H1 (cell line): ENCODE data around the gene RRP1. TPM values are rescaled to one million over a fixed set of nuclear protein-coding genes. Genes with fewer than 3 reads are reported as not detected.
A peak's percentile ranks its signal among the peaks of the same experiment; 100 is the strongest.

Experiments used
- CTCF ChIA-PET: fragments of 300-600 bp; sonication (Branson Sonifier 250); formaldehyde crosslinking; loops from one replicate; lab custom pipeline; 2021; ENCODE audit not compliant: partially characterized antibody; lab: Charles Lee
- POLR2A ChIA-PET: fragments of 300-600 bp; sonication (Branson Sonifier 250); formaldehyde crosslinking; loops from one replicate; lab custom pipeline; 2021; ENCODE audit warnings: inconsistent platforms; ENCODE audit not compliant: partially characterized antibody; lab: Charles Lee
- DNase-seq, 2 experiments: peaks; one replicate each; pipeline versions ENCODE4 v3.0.0 to v3.0.0-alpha.2; 2010 to 2022; ENCODE audit warnings: low spot score in 2 of 2, low read depth in 1 of 2, mixed read lengths in 1 of 2
- FAIRE-seq: peaks from 2 replicates; lab custom pipeline; 2011; peaks lifted over from hg19 to GRCh38; lab: Jason Lieb, UNC
- H2AFZ ChIP-seq: 2 replicates; pipeline ENCODE4 v1.8.1; 2012; ENCODE audit warnings: low read length, inconsistent platforms
- H2AK5ac ChIP-seq: 2 replicates; pipeline ENCODE4 v1.6.1; 2013; ENCODE audit warnings: low read depth, low read length
- H2BK120ac ChIP-seq: replicated peaks from 2 replicates; pipeline ENCODE3; 2013; ENCODE audit warnings: low read depth, low read length, inconsistent platforms
- H2BK12ac ChIP-seq: 2 replicates; pipeline ENCODE4 v1.6.1; 2013; ENCODE audit warnings: low read depth, low read length
- H2BK15ac ChIP-seq: 2 replicates; pipeline ENCODE4 v1.6.1; 2013; ENCODE audit warnings: low read length
- H2BK20ac ChIP-seq: 2 replicates; pipeline ENCODE4 v1.6.1; 2013; ENCODE audit warnings: low read length
- H2BK5ac ChIP-seq: 2 replicates; pipeline ENCODE4 v1.6.1; 2013; ENCODE audit warnings: low read depth, low read length
- H3K14ac ChIP-seq: 2 replicates; pipeline ENCODE4 v1.6.1; 2013; ENCODE audit warnings: inconsistent platforms; ENCODE audit not compliant: insufficient read length
- H3K18ac ChIP-seq: 2 replicates; pipeline ENCODE4 v1.6.1; 2013; ENCODE audit warnings: low read length; ENCODE audit errors: extremely low read depth
- H3K23ac ChIP-seq: 2 replicates; pipeline ENCODE4 v1.6.1; 2013; ENCODE audit warnings: inconsistent platforms; ENCODE audit not compliant: insufficient read length
- H3K23me2 ChIP-seq: 2 replicates; pipeline ENCODE4 v1.6.1; 2013; ENCODE audit warnings: low read depth, low read length
- H3K27ac ChIP-seq: 2 replicates; pipeline ENCODE4 v1.6.1; 2011; ENCODE audit warnings: low read depth, low read length, inconsistent platforms
- H3K27me3 ChIP-seq, 4 experiments: replicated peaks in 1 of 4; 1 replicate in 1 of 4; 2 replicates in 3 of 4; pipeline versions ENCODE4 v1.6.1 to v1.8.1; 2011 to 2013; ENCODE audit warnings: low read length in 3 of 4, mild to moderate bottlenecking in 3 of 4, inconsistent platforms in 2 of 4, mixed read lengths in 2 of 4, moderate library complexity in 1 of 4; ENCODE audit not compliant: control insufficient read depth in 3 of 4, insufficient read depth in 3 of 4; ENCODE audit errors: extremely low read depth in 1 of 4
- H3K36me3 ChIP-seq, 4 experiments: 2 replicates each; pipeline versions ENCODE4 v1.6.1 to v1.8.1; 2011 to 2013; ENCODE audit warnings: mild to moderate bottlenecking in 4 of 4, low read length in 3 of 4, moderate library complexity in 2 of 4, control low read depth in 1 of 4, inconsistent platforms in 1 of 4; ENCODE audit not compliant: insufficient read depth in 4 of 4, control insufficient read depth in 2 of 4
- H3K4ac ChIP-seq: replicated peaks from 2 replicates; pipeline ENCODE3; 2013; ENCODE audit warnings: low read length, low read depth, mixed read lengths, inconsistent platforms; ENCODE audit not compliant: insufficient read length
- H3K4me1 ChIP-seq, 4 experiments: replicated peaks in 1 of 4; 1 replicate in 1 of 4; 2 replicates in 3 of 4; pipeline versions ENCODE4 v1.6.1 to v1.8.1; 2011 to 2013; ENCODE audit warnings: low read length in 3 of 4, inconsistent platforms in 2 of 4, mixed read lengths in 1 of 4; ENCODE audit not compliant: insufficient read depth in 4 of 4, control insufficient read depth in 3 of 4
- H3K4me2 ChIP-seq, 2 experiments: 2 replicates each; pipeline versions ENCODE4 v1.6.1 to v1.8.1; 2011 to 2013; ENCODE audit warnings: low read depth in 2 of 2, low read length in 2 of 2, control low read depth in 1 of 2, inconsistent platforms in 1 of 2, mild to moderate bottlenecking in 1 of 2; ENCODE audit not compliant: insufficient read depth in 1 of 2
- H3K4me3 ChIP-seq, 4 experiments: fragments of 200-600, 300-600 bp in 1 of 4; sonication (generic), shearing (Covaris generic), sonication (Bioruptor Twin) in 1 of 4; 2 replicates each; pipeline versions ENCODE4 v1.5.1 to v1.8.1; 2011 to 2016; ENCODE audit warnings: low read length in 4 of 4, low read depth in 3 of 4, control low read depth in 2 of 4, inconsistent platforms in 2 of 4, mild to moderate bottlenecking in 2 of 4, mixed read lengths in 1 of 4, moderate library complexity in 1 of 4; ENCODE audit not compliant: insufficient read depth in 2 of 4; ENCODE audit errors: extremely low read depth in 1 of 4
- H3K56ac ChIP-seq: replicated peaks from 2 replicates; pipeline ENCODE3; 2013; ENCODE audit warnings: low read depth, mild to moderate bottlenecking, mixed read lengths, low read length, inconsistent platforms; ENCODE audit not compliant: insufficient read length
- H3K79me1 ChIP-seq: 2 replicates; pipeline ENCODE4 v1.6.1; 2013; ENCODE audit warnings: low read depth, low read length, control low read depth
- H3K79me2 ChIP-seq, 2 experiments: 2 replicates each; pipeline versions ENCODE4 v1.6.1 to v1.8.1; 2012 to 2013; ENCODE audit warnings: low read length in 2 of 2, mild to moderate bottlenecking in 2 of 2, inconsistent platforms in 1 of 2; ENCODE audit not compliant: insufficient read depth in 2 of 2, control insufficient read depth in 1 of 2
- H3K9ac ChIP-seq, 4 experiments: replicated peaks in 1 of 4; 1 replicate in 1 of 4; 2 replicates in 3 of 4; pipeline versions ENCODE4 v1.6.1 to v1.8.1; 2011 to 2013; ENCODE audit warnings: low read depth in 3 of 4, low read length in 3 of 4, control low read depth in 2 of 4, mild to moderate bottlenecking in 2 of 4, moderate library complexity in 2 of 4, inconsistent platforms in 1 of 4; ENCODE audit errors: extremely low read depth in 1 of 4
- H3K9me3 ChIP-seq, 2 experiments: 2 replicates each; pipeline versions ENCODE4 v1.6.1 to v1.8.1; 2012 to 2013; ENCODE audit warnings: mild to moderate bottlenecking in 2 of 2, moderate library complexity in 2 of 2, control low read depth in 1 of 2, inconsistent platforms in 1 of 2, low read depth in 1 of 2, low read length in 1 of 2, mixed read lengths in 1 of 2; ENCODE audit not compliant: insufficient read depth in 2 of 2
- H4K20me1 ChIP-seq, 2 experiments: replicated peaks in 1 of 2; 2 replicates each; pipeline versions ENCODE3 to v1.8.1; 2011 to 2013; ENCODE audit warnings: inconsistent platforms in 2 of 2, low read length in 2 of 2, mild to moderate bottlenecking in 1 of 2; ENCODE audit not compliant: insufficient read depth in 2 of 2, control insufficient read depth in 1 of 2
- H4K5ac ChIP-seq: 2 replicates; pipeline ENCODE4 v1.6.1; 2013; ENCODE audit warnings: low read length, low read depth, mixed read lengths, inconsistent platforms; ENCODE audit not compliant: insufficient read length
- H4K8ac ChIP-seq: 2 replicates; pipeline ENCODE4 v1.8.0; 2013; ENCODE audit warnings: mild to moderate bottlenecking, moderate library complexity, low read length, inconsistent platforms; ENCODE audit not compliant: insufficient read depth; ENCODE audit errors: extremely low read depth
- H4K91ac ChIP-seq: replicated peaks from 2 replicates; pipeline ENCODE3; 2013; ENCODE audit warnings: low read length, mixed read lengths, inconsistent platforms; ENCODE audit not compliant: insufficient read length
- CTBP2 ChIP-seq: IDR thresholded peaks from 2 replicates; pipeline ENCODE4 v1.7.0; 2011; ENCODE audit warnings: borderline replicate concordance, mild to moderate bottlenecking, moderate library complexity, mixed read lengths, low read length; ENCODE audit not compliant: insufficient read depth, insufficient read length
- CTCF ChIP-seq, 3 experiments: IDR thresholded peaks; 1 replicate in 2 of 3; 2 replicates in 1 of 3; pipeline versions ENCODE4 v1.5.1 to v1.6.1; 2011; ENCODE audit warnings: low read length in 3 of 3, mild to moderate bottlenecking in 3 of 3, inconsistent platforms in 2 of 3, low read depth in 1 of 3, moderate library complexity in 1 of 3; ENCODE audit not compliant: insufficient read depth in 1 of 3; ENCODE audit errors: control extremely low read depth in 1 of 3
- E2F6 ChIP-seq: IDR thresholded peaks from 2 replicates; pipeline ENCODE4 v1.6.1; 2012; ENCODE audit warnings: inconsistent platforms
- KDM5A ChIP-seq: fragments of 200-600 bp; IDR thresholded peaks from 2 replicates; pipeline ENCODE4 v1.7.1; 2012; ENCODE audit warnings: mild to moderate bottlenecking, low read length, inconsistent platforms, mixed read lengths
- MAX ChIP-seq: IDR thresholded peaks from 2 replicates; pipeline ENCODE4 v1.6.1; 2012; ENCODE audit warnings: inconsistent platforms
- RAD21 ChIP-seq, 2 experiments: IDR thresholded peaks in 1 of 2; conservative IDR thresholded peaks in 1 of 2; 2 replicates each; pipeline ENCODE4 v1.6.1; 2011; ENCODE audit warnings: low read depth in 2 of 2, low read length in 2 of 2, improper control_type of control experiment in 1 of 2, inconsistent platforms in 1 of 2, mild to moderate bottlenecking in 1 of 2, moderate library complexity in 1 of 2
- WGBS, 2 experiments: shearing (Covaris generic) in 1 of 2; methylation state at CpG; one replicate each; pipeline versions ENCODE4 v1.1.6 to v1.1.7; 2013 to 2015; ENCODE audit warnings: low lambda C conversion rate in 2 of 2, mixed read lengths in 2 of 2, inconsistent platforms in 1 of 2, low coverage in 1 of 2, missing lambda C conversion rate in 1 of 2; ENCODE audit not compliant: insufficient replicate concordance in 2 of 2, insufficient coverage in 1 of 2, insufficient read length in 1 of 2; ENCODE audit errors: extremely low coverage in 1 of 2, missing lambda C conversion rate in 1 of 2; 5-methylcytosine and 5-hydroxymethylcytosine counted together
- polyA plus RNA-seq, 7 experiments: library from polyadenylated mRNA; depleted of rRNA in 3 of 7; stranded (reverse) in 5 of 7; unstranded in 2 of 7; fragments of >200 nt in 5 of 7; fragments of 200-250 nt in 2 of 7; gene quantifications; 1 replicate in 5 of 7; 2 replicates in 1 of 7; 4 replicates in 1 of 7; pipeline versions ENCODE4 v1.2.1 to v1.2.3, GENCODE V29; 2011 to 2013; ENCODE audit warnings: missing spikeins in 2 of 7, mixed read lengths in 2 of 7
- total RNA-seq: library from RNA; stranded (reverse); fragmentation: NEBNext Ultra II Directional; extraction: Animal tissue kit (Norgen Biotek cat#: 25700); gene quantifications from 2 replicates; pipeline ENCODE4 v1.2.1, GENCODE V29; 2021

RRP1 gene
- total and polyA plus RNA-seq, 2 of the 8 experiments (the other 6 are each of a cell fraction or from before 2014, with no cell fraction given), result 11.6 to 55.2 TPM

- peaks cover 0 to 9% (median 8%) of the 10 kb centered on the region in 4 experiments; a peak in 6 of 7 replicates for H3K4me1 ChIP-seq
- no peaks in the 10 kb centered on the region for H3K27me3 ChIP-seq
- H3K23me2 ChIP-seq, result peaks cover 2% of the 10 kb centered on the region; the same call in 1 of the 2 replicates
- H4K91ac ChIP-seq, result no peak overlapping the region
- no peak overlapping the region for H3K23ac ChIP-seq
- no peak overlapping the region for H3K14ac ChIP-seq
- H3K79me2 ChIP-seq, result no peaks in the 10 kb centered on the region
- peaks cover 0 to 8% of the 10 kb centered on the region in 2 experiments; a peak in 1 of 4 replicates for H3K9me3 ChIP-seq
- CTCF ChIA-PET, result interaction anchor here (0.6 to 4.1 kb wide), 16 partner anchors 10 to 168 kb away, joined by 3 to 42 read pairs (median 4); partner anchors contain the start of gene RRP1
- peak; percentile 35 to 44; a peak in 3 of 4 replicates for TF ChIP-seq RAD21 (IDR thresholded peaks at IDR 0.05 in 1 of 2, conservative IDR thresholded peaks at IDR 0.05 in 1 of 2; ENCODE audit: low read depth in 2 of 2, low read length in 2 of 2)
- peak in 2 of 3 experiments; percentile 59 to 75; a peak in 3 of 4 replicates for TF ChIP-seq CTCF (IDR thresholded peaks at IDR 0.05; ENCODE audit: control extremely low read depth in 1 of 3, insufficient read depth in 1 of 3, low read depth in 1 of 3, low read length in 3 of 3)
- peak; percentile 54; the same call in 1 of the 2 replicates for TF ChIP-seq E2F6
- peak; percentile 69; the same call in 1 of the 2 replicates for TF ChIP-seq MAX
- no peak for TF ChIP-seq KDM5A
- TF ChIP-seq CTBP2, result no peak
- H2BK120ac ChIP-seq, result no peak overlapping the region
- H2BK5ac ChIP-seq, result no peak overlapping the region
- H3K56ac ChIP-seq, result no peak overlapping the region
- 92% methylated on average over 14 of the region's 14 CpGs; no CpG with 5 or more reads in 1 of the 2 experiments for WGBS, 2 experiments
- no peak for FAIRE-seq
- no peak overlapping the region for H2BK15ac ChIP-seq
- DNase-seq, result no peak
- POLR2A ChIA-PET, result interaction anchor here (0.7 to 0.9 kb wide), 3 partner anchors 10 to 158 kb away, joined by 3 to 4 read pairs (median 3); no protein-coding TSS in a partner anchor
- H3K4me2 ChIP-seq, result no peak overlapping the region
- H3K4ac ChIP-seq, result no peak overlapping the region
- H3K4me3 ChIP-seq, result no peak overlapping the region
- peaks cover 1 to 2% of the 10 kb centered on the region in 2 experiments for H4K20me1 ChIP-seq
- H2BK20ac ChIP-seq, result no peak overlapping the region
- no peak overlapping the region for H4K8ac ChIP-seq
- H3K36me3 ChIP-seq, result no peaks in the 10 kb centered on the region
- H3K79me1 ChIP-seq, result no peaks in the 10 kb centered on the region
- H3K18ac ChIP-seq, result no peak overlapping the region
- no peak overlapping the region for H4K5ac ChIP-seq
- H3K27ac ChIP-seq, result no peak overlapping the region
- no peak overlapping the region for H2AK5ac ChIP-seq
- H2BK12ac ChIP-seq, result no peak overlapping the region
- no peak overlapping the region for H3K9ac ChIP-seq
- no peak overlapping the region for H2AFZ ChIP-seq
Observed at GRCh38 chr21:43816611-43817071, 27.3 kb downstream of the RRP1 start.
